ENCODE measurements around the gene HES7. TPM values are rescaled to one million over a fixed set of nuclear protein-coding genes. Genes with fewer than 3 reads are reported as not detected.

HES7 gene
- total RNA-seq, 4 donors from 2014 or later: 2.1 TPM; not detected in 3

DNA sequence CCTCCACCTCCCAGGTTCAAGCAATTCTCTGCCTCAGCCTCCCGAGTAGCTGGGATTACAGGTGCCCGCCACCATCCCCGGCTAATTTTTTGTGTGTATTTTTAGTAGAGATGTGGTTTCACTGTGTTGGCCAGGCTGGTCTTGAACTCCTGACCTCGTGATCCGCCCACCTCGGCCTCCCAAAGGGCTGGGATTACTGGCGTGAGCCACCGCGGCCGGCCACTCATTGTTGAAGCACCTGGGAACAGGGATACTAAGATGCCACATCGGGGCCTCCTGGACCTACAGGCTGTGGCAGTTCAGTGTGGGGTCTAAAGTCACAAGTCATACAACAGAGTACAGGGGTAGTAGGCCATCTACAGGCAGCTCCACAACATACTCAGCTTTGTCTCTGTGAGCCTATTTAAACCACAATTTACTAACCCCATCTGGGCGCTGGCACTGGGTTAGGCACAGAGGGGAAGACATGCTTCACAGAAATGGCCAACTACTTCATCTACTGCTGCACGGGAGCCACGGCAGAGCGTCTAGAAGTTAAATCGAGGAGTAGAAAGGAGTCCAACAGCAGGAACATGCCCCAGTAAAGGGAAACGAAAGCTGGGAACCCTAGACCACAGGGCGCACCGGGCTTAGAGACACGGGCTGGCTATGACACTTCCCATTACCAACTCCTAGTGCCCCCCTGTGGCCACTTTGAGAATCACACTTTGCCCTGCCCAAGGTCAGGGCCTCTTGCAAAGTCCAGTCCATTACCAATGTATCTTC is 34.5 kb upstream of the HES7 start:
- H3K9me3 ChIP-seq: no peaks in the 10 kb centered on the region
- H3K36me3 ChIP-seq: peaks cover 0 to 24% (median 3%) of the 10 kb centered on the region in 3 donors
- DNase-seq (ENCODE audit: low spot score in 2 of 2): peak; percentile 96 to 98
- peak overlapping the region; percentile 98 to 100 (median 100) for H3K27ac ChIP-seq
- 39 to 46% methylated on average over 19 to 20 of the region's 20 CpGs for WGBS, 2 donors
- H3K4me1 ChIP-seq: peaks cover 0 to 57% (median 38%) of the 10 kb centered on the region in 4 donors
- H3K4me3 ChIP-seq: no peak overlapping the region
- H3K27me3 ChIP-seq: no peaks in the 10 kb centered on the region
- TF ChIP-seq EP300 (IDR thresholded peaks at IDR 0.05): peak; percentile 64 to 76
- TF ChIP-seq POLR2A (IDR thresholded peaks at IDR 0.05): peak in 1 of 2 donors; percentile 29
- TF ChIP-seq, protein P1, sequence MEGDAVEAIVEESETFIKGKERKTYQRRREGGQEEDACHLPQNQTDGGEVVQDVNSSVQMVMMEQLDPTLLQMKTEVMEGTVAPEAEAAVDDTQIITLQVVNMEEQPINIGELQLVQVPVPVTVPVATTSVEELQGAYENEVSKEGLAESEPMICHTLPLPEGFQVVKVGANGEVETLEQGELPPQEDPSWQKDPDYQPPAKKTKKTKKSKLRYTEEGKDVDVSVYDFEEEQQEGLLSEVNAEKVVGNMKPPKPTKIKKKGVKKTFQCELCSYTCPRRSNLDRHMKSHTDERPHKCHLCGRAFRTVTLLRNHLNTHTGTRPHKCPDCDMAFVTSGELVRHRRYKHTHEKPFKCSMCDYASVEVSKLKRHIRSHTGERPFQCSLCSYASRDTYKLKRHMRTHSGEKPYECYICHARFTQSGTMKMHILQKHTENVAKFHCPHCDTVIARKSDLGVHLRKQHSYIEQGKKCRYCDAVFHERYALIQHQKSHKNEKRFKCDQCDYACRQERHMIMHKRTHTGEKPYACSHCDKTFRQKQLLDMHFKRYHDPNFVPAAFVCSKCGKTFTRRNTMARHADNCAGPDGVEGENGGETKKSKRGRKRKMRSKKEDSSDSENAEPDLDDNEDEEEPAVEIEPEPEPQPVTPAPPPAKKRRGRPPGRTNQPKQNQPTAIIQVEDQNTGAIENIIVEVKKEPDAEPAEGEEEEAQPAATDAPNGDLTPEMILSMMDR (IDR thresholded peaks at IDR 0.05): peak; percentile 90 to 96 (median 94)

DNA sequence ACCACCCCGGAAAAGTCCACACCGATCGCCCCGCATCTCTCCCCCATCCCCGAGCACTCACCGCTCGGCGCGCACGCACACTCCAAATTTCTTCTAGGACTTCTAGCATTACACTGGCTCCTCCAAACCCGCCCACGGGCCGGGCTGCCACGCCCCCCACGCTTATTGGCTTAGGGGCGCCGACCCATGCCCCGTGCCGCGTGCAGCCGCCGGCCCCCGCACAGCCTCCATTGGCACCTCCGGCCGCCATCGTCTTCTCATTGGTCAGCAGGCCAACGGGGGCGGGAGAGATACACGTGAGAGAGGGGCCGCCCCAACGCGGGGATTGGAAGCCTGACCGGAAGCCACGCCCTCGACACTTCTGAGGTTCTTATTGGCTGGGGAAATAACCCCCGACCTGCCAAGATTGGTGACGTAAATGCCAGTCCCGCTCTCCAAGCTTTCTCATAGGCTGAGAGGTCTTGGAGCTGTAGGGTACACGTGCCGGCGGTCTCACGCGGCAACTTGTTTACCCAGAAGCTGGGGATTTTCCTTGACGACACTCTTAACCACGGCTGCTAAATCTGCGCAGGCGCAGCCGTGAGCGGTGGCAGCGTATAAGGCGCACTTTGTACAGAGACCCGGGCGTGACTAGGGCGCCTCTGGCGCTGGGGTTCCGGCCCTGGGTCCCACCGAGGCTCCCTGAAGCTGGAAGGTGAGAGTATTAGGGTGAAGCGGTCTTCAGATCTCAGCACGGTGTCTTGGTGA is 32.5 kb upstream of the HES7 start:
- 1% methylated on average over 39 to 58 of the region's 59 CpGs for WGBS, 2 donors

DNA sequence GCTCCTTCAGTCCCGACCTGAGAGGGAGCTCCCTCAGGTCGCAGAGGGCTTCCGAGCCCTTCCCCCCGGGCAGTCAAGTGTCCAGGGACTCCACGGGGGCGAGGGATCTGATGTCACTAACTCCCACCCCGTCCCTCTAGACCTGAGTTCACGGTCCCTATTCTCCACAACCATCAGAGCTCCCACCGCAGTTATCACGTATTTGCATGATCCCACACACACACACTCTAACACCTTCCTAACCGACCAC is 32.0 kb upstream of the HES7 start:
- no peak for DNase-seq (ENCODE audit: low spot score in 2 of 2)
- Histone ChIP-seq H3K4me3 (peak overlapping the region; percentile 81 to 92 (median 89)), H3K4me1 (peaks cover 3 to 52% (median 42%) of the 10 kb centered on the region in 4 donors), H3K27ac (peak overlapping the region; percentile 98 to 100 (median 100)), H3K27me3 (no peaks in the 10 kb centered on the region), H3K36me3 (peaks cover 0 to 21% (median 2%) of the 10 kb centered on the region in 3 donors), H3K9me3 (no peaks in the 10 kb centered on the region)
- TF ChIP-seq EP300 (IDR thresholded peaks at IDR 0.05): no peak
- TF ChIP-seq POLR2A (IDR thresholded peaks at IDR 0.05): no peak
- TF ChIP-seq, protein P1 (IDR thresholded peaks at IDR 0.05): no peak
- 0 to 2% methylated on average over 8 to 11 of the region's 11 CpGs for WGBS, 2 donors

More for the DNA sequence above, 32.5 kb upstream of the HES7 start:
- Histone ChIP-seq H3K4me3 (peak overlapping the region; percentile 81 to 92 (median 89)), H3K4me1 (peaks cover 3 to 56% (median 41%) of the 10 kb centered on the region in 4 donors), H3K27me3 (no peaks in the 10 kb centered on the region), H3K9me3 (no peaks in the 10 kb centered on the region), H3K36me3 (peaks cover 0 to 26% (median 3%) of the 10 kb centered on the region in 3 donors), H3K27ac (peak overlapping the region; percentile 99 to 100 (median 100))
- TF ChIP-seq EP300 (IDR thresholded peaks at IDR 0.05) (peak; percentile 98 to 100), POLR2A (IDR thresholded peaks at IDR 0.05) (peak; percentile 100)
- TF ChIP-seq, protein P1 (IDR thresholded peaks at IDR 0.05): peak in 3 of 5 experiments; percentile 8 to 33 (median 25)
- peak; percentile 100 for DNase-seq (ENCODE audit: low spot score in 2 of 2)

DNA sequence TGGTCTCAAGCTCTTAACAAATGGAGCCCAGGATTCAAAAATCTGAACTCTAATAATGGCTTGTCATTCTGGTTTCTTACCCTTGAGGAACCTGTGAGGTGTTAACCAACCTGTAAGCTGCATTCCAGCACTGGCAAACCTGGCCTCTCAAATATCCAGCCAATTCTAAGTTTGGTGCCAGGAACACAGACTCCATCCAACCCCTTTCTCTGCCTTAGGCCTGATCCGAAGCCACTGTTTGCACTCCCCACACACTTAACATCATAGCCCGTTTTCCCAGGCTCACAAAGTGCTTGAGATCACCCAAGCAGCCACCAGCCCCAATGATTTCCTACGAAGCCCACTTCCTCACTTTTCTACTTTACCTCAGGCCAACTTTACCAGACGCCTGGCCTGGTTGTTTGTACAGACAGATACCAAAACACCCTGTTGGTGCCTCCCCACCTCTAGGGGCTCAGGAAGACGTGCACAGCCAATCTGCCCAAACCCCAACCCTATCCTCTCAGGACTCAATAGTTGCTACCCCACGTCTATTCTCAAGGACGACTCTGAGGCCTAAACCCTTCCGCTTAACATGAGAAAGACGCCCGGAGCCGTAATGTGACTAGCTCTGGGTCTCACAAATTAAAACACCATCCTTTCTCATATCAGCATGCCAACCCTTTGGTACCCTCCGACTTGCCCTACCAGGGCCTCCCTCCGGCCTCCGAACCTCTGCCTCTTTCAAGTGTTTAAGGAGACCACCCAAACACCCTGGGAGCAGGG is 31.5 kb upstream of the HES7 start:
- Histone ChIP-seq H3K9me3 (no peaks in the 10 kb centered on the region), H3K4me1 (peaks cover 3 to 52% (median 42%) of the 10 kb centered on the region in 4 donors), H3K27ac (peak overlapping the region; percentile 98 to 100 (median 100)), H3K4me3 (peak overlapping the region; percentile 81 to 92 (median 89)), H3K27me3 (no peaks in the 10 kb centered on the region), H3K36me3 (peaks cover 0 to 20% (median 0%) of the 10 kb centered on the region in 3 donors)
- WGBS, 2 donors: 14 to 21% methylated on average over 14 of the region's 14 CpGs
- DNase-seq (ENCODE audit: low spot score in 2 of 2): peak in 1 of 2 donors; percentile 40
- TF ChIP-seq POLR2A (IDR thresholded peaks at IDR 0.05): no peak
- TF ChIP-seq EP300 (IDR thresholded peaks at IDR 0.05): no peak
- TF ChIP-seq, protein P1 (IDR thresholded peaks at IDR 0.05): no peak
